ENCODE results near the gene GFAP. TPM values are rescaled to one million over a fixed set of nuclear protein-coding genes. Genes with fewer than 3 reads are reported as not detected.

The GFAP gene
- total RNA-seq, 2 experiments from 2014 or later: not detected

DNA sequence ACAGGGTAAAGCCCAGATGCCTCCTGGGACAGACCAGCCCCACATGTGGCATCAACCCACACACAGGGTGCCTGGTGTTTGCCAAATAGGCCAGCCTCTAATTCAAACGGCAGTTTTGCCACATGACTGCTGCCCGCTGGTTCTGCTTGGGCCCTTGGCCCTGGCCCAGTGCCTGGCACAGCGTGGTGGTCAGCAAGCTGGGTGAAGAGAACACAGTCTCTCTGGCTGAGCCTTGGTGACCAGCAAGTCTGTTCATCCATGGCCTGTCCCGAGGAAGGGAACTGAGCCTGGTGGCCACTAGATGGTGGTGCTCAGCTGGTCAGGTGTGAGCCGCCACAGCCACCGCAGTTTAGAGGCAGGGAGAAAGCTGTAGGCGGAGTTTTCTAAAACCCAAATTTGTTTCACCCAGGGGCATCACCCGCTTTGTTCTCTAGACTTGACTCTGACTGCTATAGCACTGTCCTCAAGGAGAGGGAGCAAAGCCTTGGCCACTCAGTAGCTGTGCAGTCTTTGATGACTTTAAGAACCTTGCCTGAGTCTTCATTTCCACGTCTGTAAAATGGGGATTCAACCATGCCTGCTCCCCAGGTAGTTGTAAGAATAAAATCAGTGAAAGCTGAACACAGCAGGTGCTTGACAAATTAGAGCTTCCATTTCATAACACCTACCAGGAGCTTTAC, 4.7 kb upstream of the GFAP start:
- ChIA-PET CTCF (interaction anchor here (0.6 to 7.8 kb wide), 13 partner anchors 9 to 216 kb away, joined by 3 to 70 read pairs (median 3); partner anchors contain the start of genes ACBD4, KIF18B and PLCD3), POLR2A (interaction anchor here (1.1 to 1.3 kb wide), 2 partner anchors 52 to 101 kb away, joined by 3 to 5 read pairs; no protein-coding TSS in a partner anchor)

GRCh38 chr17:44919411-44919810, 4.1 kb upstream of the GFAP start:
- CTCF ChIA-PET: interaction anchor here (0.6 to 7.8 kb wide), 6 partner anchors 8 to 180 kb away, joined by 3 to 70 read pairs (median 4); partner anchors contain the start of gene KIF18B

GRCh38 chr17:44918006-44918405, 2.7 kb upstream of the GFAP start:
- ChIA-PET CTCF (interaction anchor here (0.6 to 7.8 kb wide), 3 partner anchors 38 to 648 kb away, joined by 3 to 70 read pairs (median 3); no protein-coding TSS in a partner anchor), POLR2A (no interaction called here)

More at GRCh38 chr17:44919411-44919810, 4.1 kb upstream of the GFAP start:
- POLR2A ChIA-PET: interaction anchor here (1.3 kb wide), 1 partner anchor 102 kb away, joined by 5 read pairs; no protein-coding TSS in a partner anchor

DNA sequence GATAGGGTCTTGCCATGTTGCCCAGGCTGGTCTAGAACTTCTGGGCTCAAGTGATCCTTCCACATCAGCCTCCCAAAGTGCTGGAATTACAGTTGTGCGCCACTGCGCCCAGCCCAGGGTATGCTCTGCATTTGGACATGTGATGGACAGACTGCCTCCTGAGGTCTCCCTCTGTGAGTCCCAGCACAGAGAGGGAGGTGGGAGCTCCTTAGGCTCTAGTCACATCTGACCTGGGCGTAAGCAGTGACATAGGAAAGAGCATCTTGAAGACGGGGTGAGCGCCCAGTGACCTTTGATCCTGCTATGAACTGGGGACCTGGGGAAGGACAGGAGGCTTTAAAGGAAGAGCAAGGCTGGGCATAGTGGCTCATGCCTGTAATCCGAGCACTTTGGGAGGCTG, 2.2 kb upstream of the GFAP start:
- CTCF ChIA-PET: interaction anchor here (7.8 kb wide), 1 partner anchor 103 kb away, joined by 70 read pairs; no protein-coding TSS in a partner anchor
- POLR2A ChIA-PET: no interaction called here

GRCh38 chr17:44916781-44917241, 1.5 kb upstream of the GFAP start:
- POLR2A ChIA-PET: no interaction called here
- CTCF ChIA-PET: interaction anchor here (0.6 to 7.8 kb wide), 2 partner anchors 10 to 104 kb away, joined by 4 to 70 read pairs; no protein-coding TSS in a partner anchor

DNA sequence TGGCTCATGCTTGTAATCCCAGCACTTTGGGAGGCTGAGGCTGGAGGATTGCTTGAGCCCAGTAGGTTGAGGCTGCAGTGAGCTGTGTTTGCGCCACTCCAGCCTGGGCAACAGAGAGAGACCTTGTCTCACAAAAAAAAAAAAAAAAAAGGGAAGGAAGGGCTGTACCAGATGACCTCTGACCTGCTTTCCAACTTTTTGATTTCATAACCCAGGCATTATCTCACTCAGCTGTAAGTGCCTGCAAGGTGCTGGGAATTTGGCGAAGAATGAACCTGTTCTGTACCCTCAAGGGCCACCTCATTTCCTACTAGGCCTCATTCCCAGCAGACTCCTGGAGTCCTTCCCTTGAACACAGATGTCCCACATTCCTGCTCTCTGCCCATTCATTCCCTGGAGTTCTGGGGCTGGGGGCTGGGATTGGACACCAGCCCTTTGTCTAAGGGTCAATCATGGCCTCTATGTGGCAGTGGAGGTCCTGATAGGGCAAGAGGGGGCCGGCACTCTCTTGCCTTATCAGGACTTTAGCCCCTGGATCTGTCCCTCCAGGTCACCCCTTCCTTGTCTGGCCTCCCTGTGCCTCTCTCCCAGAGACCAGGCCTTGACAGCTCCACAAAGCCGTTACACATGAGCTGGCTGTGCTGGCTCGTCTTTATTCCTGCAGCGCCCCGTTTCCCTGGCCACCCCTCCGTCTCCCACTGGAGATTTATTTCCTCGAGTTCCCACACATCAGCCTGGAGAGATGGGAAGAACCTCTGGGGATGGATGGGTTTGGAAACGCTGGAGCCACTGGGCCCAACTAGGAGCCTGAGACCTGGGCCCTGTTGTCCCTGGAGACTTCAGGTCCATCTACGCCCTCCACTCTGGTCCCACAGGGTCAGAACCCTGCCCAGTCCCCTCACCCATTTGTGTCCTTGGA, 821 bp upstream of the GFAP start:
- ChIA-PET POLR2A (no interaction called here), CTCF (interaction anchor here (0.6 to 1.4 kb wide), 4 partner anchors 11 to 219 kb away, joined by 3 to 4 read pairs (median 3); partner anchors contain the start of genes ACBD4 and C1QL1)

GRCh38 chr17:44914698-44915271, 515 bp downstream of the GFAP start:
- POLR2A ChIA-PET: no interaction called here
- CTCF ChIA-PET: interaction anchor here (0.6 to 1.5 kb wide), 5 partner anchors 47 to 135 kb away, joined by 3 to 4 read pairs (median 3); no protein-coding TSS in a partner anchor

- CTCF ChIA-PET: interaction anchor here (0.8 to 1.5 kb wide), 3 partner anchors 15 to 135 kb away, joined by 3 read pairs; no protein-coding TSS in a partner anchor
- POLR2A ChIA-PET: no interaction called here
These were observed 1.2 kb downstream of the GFAP start for GRCh38 chr17:44914148-44914547.

- CTCF ChIA-PET: interaction anchor here (1.2 to 1.6 kb wide), 5 partner anchors 8 to 222 kb away, joined by 3 to 4 read pairs (median 3); partner anchors contain the start of gene ACBD4
- POLR2A ChIA-PET: no interaction called here
These were observed 1.6 kb downstream of the GFAP start for GRCh38 chr17:44913676-44914075.

GRCh38 chr17:44912763-44913544, 2.3 kb downstream of the GFAP start:
- ChIA-PET POLR2A (interaction anchor here (0.6 kb wide), 1 partner anchor 26 kb away, joined by 3 read pairs; no protein-coding TSS in a partner anchor), CTCF (interaction anchor here (0.6 to 1.6 kb wide), 5 partner anchors 8 to 222 kb away, joined by 3 to 5 read pairs (median 3); partner anchors contain the start of gene ACBD4)

DNA sequence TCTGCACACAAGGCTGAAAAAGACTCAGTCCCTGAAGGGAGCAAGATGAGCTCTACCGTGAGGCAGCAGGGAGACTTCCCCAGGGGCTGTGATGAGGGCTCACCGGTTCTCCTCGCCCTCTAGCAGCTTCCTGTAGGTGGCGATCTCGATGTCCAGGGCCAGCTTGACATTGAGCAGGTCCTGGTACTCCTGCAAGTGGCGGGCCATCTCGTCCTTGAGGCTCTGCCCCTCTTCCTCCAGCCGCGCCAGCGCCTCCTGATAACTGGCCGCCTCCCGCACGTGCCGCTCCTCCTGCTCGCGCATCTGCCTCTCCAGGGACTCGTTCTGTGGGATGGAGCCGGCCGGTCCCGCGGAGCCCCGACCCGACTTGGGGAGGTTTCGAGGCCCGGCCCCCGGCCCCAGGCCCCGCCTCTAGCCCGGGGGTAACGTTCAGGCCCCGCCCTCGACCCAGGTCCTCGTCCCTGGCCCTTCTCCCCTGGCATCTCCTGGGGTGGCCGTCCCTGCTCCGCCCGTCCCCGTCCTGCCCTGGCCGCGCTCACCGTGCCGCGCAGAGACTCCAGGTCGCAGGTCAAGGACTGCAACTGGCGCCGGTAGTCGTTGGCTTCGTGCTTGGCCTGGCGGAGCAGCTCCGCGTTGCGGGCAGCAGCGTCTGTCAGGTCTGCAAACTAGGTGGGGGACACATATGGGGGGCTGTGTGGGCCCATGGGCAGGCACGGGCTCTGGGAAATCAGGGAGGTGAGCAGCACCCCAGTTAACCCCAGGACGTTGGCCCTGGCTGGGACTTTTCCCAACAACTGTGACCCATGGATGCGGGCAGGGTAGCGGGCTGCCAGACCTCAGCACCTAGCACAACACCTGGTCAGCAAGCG, 3.9 kb downstream of the GFAP start:
- ChIA-PET CTCF (interaction anchor here (0.6 to 2.9 kb wide), 6 partner anchors 9 to 407 kb away, joined by 3 to 22 read pairs (median 4); no protein-coding TSS in a partner anchor), POLR2A (no interaction called here)

DNA sequence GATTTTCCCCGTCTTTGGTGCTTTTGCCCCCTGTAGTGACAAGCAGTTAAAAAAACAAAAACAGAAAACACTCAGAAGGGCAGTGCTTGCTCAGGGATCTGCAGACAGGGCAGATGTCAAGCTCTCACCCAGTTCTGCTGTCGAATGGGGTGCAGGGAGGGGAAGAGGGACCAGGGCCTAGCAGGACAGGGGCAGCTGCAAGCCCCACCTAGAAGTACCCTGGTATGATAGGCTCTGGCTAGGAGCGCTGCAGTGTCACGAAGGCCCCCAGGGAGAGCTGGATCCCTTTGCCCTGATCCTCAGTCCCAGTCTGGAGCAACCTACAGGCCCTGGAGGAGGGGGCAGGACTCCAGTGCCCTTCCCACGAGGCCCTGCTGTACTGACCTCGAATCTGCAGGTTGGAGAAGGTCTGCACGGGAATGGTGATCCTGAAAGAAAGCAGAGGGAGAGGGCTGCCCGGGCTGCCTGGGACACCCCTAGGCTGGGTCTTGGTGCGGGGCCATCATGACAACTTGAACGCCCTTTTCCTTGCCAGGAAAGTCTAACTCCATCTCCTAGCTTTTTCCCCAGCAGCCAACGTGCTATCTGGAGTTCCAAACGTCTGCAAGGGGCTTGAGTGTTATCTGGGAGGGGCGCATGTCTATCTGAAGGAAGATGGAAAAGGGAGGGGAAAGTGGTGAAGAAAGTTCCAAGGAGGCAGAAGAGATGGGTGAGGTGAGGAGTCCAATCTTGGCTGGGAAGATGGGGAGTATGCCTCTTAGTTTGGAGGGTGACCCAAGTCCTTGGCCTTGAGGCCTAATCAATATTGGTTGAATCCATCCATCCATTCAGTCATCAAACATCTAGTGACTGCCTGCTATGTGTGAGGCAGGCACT, 4.8 kb downstream of the GFAP start:
- ChIA-PET CTCF (interaction anchor here (0.5 to 2.9 kb wide), 6 partner anchors 9 to 139 kb away, joined by 3 to 22 read pairs (median 4); no protein-coding TSS in a partner anchor), POLR2A (no interaction called here)

- POLR2A ChIA-PET: no interaction called here
- CTCF ChIA-PET: interaction anchor here (0.5 to 2.9 kb wide), 4 partner anchors 11 to 115 kb away, joined by 3 to 22 read pairs (median 4); no protein-coding TSS in a partner anchor
These were observed 5.6 kb downstream of the GFAP start for GRCh38 chr17:44909681-44910144.

DNA sequence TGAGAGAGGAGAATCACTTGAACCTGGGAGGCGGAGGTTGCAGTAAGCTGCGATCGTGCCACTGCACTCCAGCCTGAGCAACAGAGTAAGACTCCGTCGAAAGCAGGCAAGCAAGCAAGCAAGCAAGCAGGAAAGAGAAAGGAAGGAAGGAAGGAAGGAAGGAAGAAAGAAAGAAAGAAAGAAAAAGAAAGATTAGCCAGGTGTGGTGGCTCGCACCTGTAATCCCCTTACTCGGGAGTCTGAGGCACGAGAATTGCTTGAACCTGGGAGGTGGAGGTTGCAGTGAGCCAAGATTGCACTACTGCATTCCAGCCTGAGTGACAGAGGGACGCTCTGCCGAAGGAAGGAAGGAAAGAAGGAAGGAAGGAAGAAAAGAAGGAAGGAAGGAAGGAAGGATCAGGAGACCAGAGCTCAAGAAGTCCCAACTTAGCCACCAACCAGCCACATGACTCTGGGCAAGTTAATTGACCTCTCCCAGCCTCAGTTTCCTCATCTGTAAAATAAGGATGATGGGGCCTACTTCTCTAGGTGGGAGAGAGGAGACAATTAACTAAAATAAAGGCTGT, 6.5 kb downstream of the GFAP start:
- POLR2A ChIA-PET: no interaction called here

GRCh38 chr17:44907729-44908470, 7.4 kb downstream of the GFAP start:
- POLR2A ChIA-PET: no interaction called here

More for the DNA sequence above, 6.5 kb downstream of the GFAP start:
- CTCF ChIA-PET: interaction anchor here (0.5 to 1.0 kb wide), 2 partner anchors 12 to 116 kb away, joined by 3 read pairs; no protein-coding TSS in a partner anchor

More at GRCh38 chr17:44907729-44908470, 7.4 kb downstream of the GFAP start:
- CTCF ChIA-PET: interaction anchor here (1.0 kb wide), 1 partner anchor 132 kb away, joined by 3 read pairs; no protein-coding TSS in a partner anchor
